ENCODE data around the gene TCF3. TPM values are rescaled to one million over a fixed set of nuclear protein-coding genes. Genes with fewer than 3 reads are reported as not detected.

Gene TCF3
- total and polyA plus RNA-seq, 9 donors: 17.0 to 85.3 (median 60.7) TPM

GRCh38 chr19:1561236-1561842 lies 91.1 kb downstream of the TCF3 start:
- WGBS, 3 donors: 82 to 85% (median 84%) methylated on average over 17 of the region's 17 CpGs
- Histone ChIP-seq H3K4me1 (ENCODE audit: insufficient read depth) (peaks cover 6% of the 10 kb centered on the region), H3K9me3 (no peaks in the 10 kb centered on the region), H3K27me3 (no peaks in the 10 kb centered on the region), H3K27ac (no peak overlapping the region), H3K36me3 (no peaks in the 10 kb centered on the region), H3K4me3 (no peak overlapping the region)
- intact Hi-C loops (cut with DNase I): no loop called here
- no peak for DNase-seq
- TF ChIP-seq CTCF (IDR thresholded peaks at IDR 0.05): no peak

GRCh38 chr19:1560286-1560882 lies 92.0 kb downstream of the TCF3 start:
- Histone ChIP-seq H3K4me3 (no peak overlapping the region), H3K9me3 (no peaks in the 10 kb centered on the region), H3K4me1 (ENCODE audit: insufficient read depth) (no peaks in the 10 kb centered on the region), H3K27me3 (no peaks in the 10 kb centered on the region), H3K27ac (no peak overlapping the region), H3K36me3 (no peaks in the 10 kb centered on the region)
- no peak for TF ChIP-seq POLR2A (IDR thresholded peaks at IDR 0.05)
- no peak for TF ChIP-seq CTCF (IDR thresholded peaks at IDR 0.05)
- no peak for TF ChIP-seq EP300 (IDR thresholded peaks at IDR 0.05)
- WGBS, 3 donors: 54 to 61% (median 56%) methylated on average over 25 of the region's 25 CpGs
- intact Hi-C loops (cut with DNase I): no loop called here
- no peak for DNase-seq

Small RNA genes within 50 kb of the gene (small RNA-seq; reads per million reads assigned to genes)
- gene AC005943.2 (not detected), gene RN7SL477P (not detected), gene RNU6-1223P (not detected)

Other genes starting within 250 kb of the TCF3 start
- gene DAZAP1, start 245.0 kb downstream of the TCF3 start, total RNA-seq: 100 to 1,000 TPM in 1 of 7 donors, 10 to 100 TPM in 6; 35.4 to 113 (median 79.5) TPM
- gene DAZAP1, start 245.0 kb downstream of the TCF3 start, polyA plus RNA-seq: 10 to 100 TPM; 29.6 to 58.5 TPM
- gene RPS15, start 214.2 kb downstream of the TCF3 start, total RNA-seq: 1,000 to 10,000 TPM; 1,643 to 7,253 (median 2,328) TPM
- gene RPS15, start 214.2 kb downstream of the TCF3 start, polyA plus RNA-seq: 1,000 to 10,000 TPM in 1 of 2 donors, 100 to 1,000 TPM in 1; 174 to 5,234 TPM
- gene APC2, start 202.5 kb downstream of the TCF3 start, total RNA-seq: under 1 TPM; under 0.01 to 0.28 (median 0.12) TPM
- under 1 TPM in 1 of 2 donors, not detected in 1; 0.02 TPM for gene APC2, start 202.5 kb downstream of the TCF3 start, polyA plus RNA-seq
- 10 to 100 TPM; 15.3 to 25.8 (median 22.2) TPM for gene C19orf25, start 173.4 kb downstream of the TCF3 start, total RNA-seq
- gene C19orf25, start 173.4 kb downstream of the TCF3 start, polyA plus RNA-seq: 10 to 100 TPM in 1 of 2 donors, 1 to 10 TPM in 1; 1.1 to 26.3 TPM
- 1 to 10 TPM in 6 of 7 donors, under 1 TPM in 1; 0.83 to 9.4 (median 1.9) TPM for gene PCSK4, start 162.3 kb downstream of the TCF3 start, total RNA-seq
- 1 to 10 TPM in 1 of 2 donors, not detected in 1; 2.9 TPM for gene PCSK4, start 162.3 kb downstream of the TCF3 start, polyA plus RNA-seq
- gene REEP6, start 161.4 kb downstream of the TCF3 start, total RNA-seq: 10 to 100 TPM in 2 of 7 donors, 1 to 10 TPM in 5; 2.9 to 13.0 (median 7.2) TPM
- gene REEP6, start 161.4 kb downstream of the TCF3 start, polyA plus RNA-seq: 1 to 10 TPM; 9.2 to 9.7 TPM
- 1 to 10 TPM in 4 of 7 donors, under 1 TPM in 2, not detected in 1; 0.42 to 7.5 (median 2.0) TPM for gene ADAMTSL5, start 139.6 kb downstream of the TCF3 start, total RNA-seq
- gene ADAMTSL5, start 139.6 kb downstream of the TCF3 start, polyA plus RNA-seq: 1 to 10 TPM in 1 of 2 donors, under 1 TPM in 1; 0.19 to 4.9 TPM
- 1 to 10 TPM in 2 of 7 donors, under 1 TPM in 1, not detected in 4; 0.11 to 1.1 (median 1.1) TPM for gene PLK5, start 128.5 kb downstream of the TCF3 start, total RNA-seq
- gene PLK5, start 128.5 kb downstream of the TCF3 start, polyA plus RNA-seq: under 1 TPM in 1 of 2 donors, not detected in 1; 0.23 TPM
- 10 to 100 TPM; 20.9 to 54.4 (median 35.3) TPM for gene MEX3D, start 84.3 kb downstream of the TCF3 start, total RNA-seq
- gene MEX3D, start 84.3 kb downstream of the TCF3 start, polyA plus RNA-seq: 10 to 100 TPM in 1 of 2 donors, 1 to 10 TPM in 1; 7.3 to 17.6 TPM
- 10 to 100 TPM; 53.3 to 94.7 (median 74.4) TPM for gene MBD3, start 59.8 kb downstream of the TCF3 start, total RNA-seq
- 10 to 100 TPM in 1 of 2 donors, 1 to 10 TPM in 1; 2.1 to 74.3 TPM for gene MBD3, start 59.8 kb downstream of the TCF3 start, polyA plus RNA-seq
- 100 to 1,000 TPM in 3 of 7 donors, 10 to 100 TPM in 4; 39.5 to 132 (median 98.2) TPM for gene UQCR11, start 47.2 kb downstream of the TCF3 start, total RNA-seq
- gene UQCR11, start 47.2 kb downstream of the TCF3 start, polyA plus RNA-seq: 10 to 100 TPM; 66.9 to 87.9 TPM
- gene ONECUT3, start 100.9 kb upstream of the TCF3 start, total RNA-seq: under 1 TPM in 1 of 7 donors, not detected in 6; 0.05 TPM
- not detected for gene ONECUT3, start 100.9 kb upstream of the TCF3 start, polyA plus RNA-seq
- 1 to 10 TPM in 5 of 7 donors, under 1 TPM in 2; 0.72 to 3.2 (median 2.1) TPM for gene ATP8B3, start 159.7 kb upstream of the TCF3 start, total RNA-seq
- gene ATP8B3, start 159.7 kb upstream of the TCF3 start, polyA plus RNA-seq: 1 to 10 TPM in 1 of 2 donors, under 1 TPM in 1; 0.91 to 1.5 TPM
- 10 to 100 TPM; 14.9 to 46.7 (median 30.4) TPM for gene REXO1, start 195.9 kb upstream of the TCF3 start, total RNA-seq
- 10 to 100 TPM in 1 of 2 donors, 1 to 10 TPM in 1; 4.8 to 21.5 TPM for gene REXO1, start 195.9 kb upstream of the TCF3 start, polyA plus RNA-seq
- 10 to 100 TPM in 6 of 7 donors, 1 to 10 TPM in 1; 4.2 to 26.6 (median 14.4) TPM for gene KLF16, start 211.0 kb upstream of the TCF3 start, total RNA-seq
- gene KLF16, start 211.0 kb upstream of the TCF3 start, polyA plus RNA-seq: 1 to 10 TPM in 1 of 2 donors, under 1 TPM in 1; 0.63 to 5.4 TPM
- 10 to 100 TPM; 54.2 to 87.3 (median 65.4) TPM for gene ABHD17A, start 232.9 kb upstream of the TCF3 start, total RNA-seq
- gene ABHD17A, start 232.9 kb upstream of the TCF3 start, polyA plus RNA-seq: 10 to 100 TPM in 1 of 2 donors, under 1 TPM in 1; 0.57 to 65.6 TPM